Activated gamma-delta T cell (primary cell): Measurements from ENCODE around the gene ABCF2.

Experiments used
- DNase-seq: peaks from one replicate; lab custom pipeline; 2025; lab: John Stamatoyannopoulos, UW

Gene ABCF2

GRCh38 chr7:151195616-151196450 lies 31.2 kb downstream of the ABCF2 start:
- no peak for DNase-seq

GRCh38 chr7:151194188-151194587 lies 32.8 kb downstream of the ABCF2 start:
- no peak for DNase-seq

GRCh38 chr7:151193203-151193978 lies 33.6 kb downstream of the ABCF2 start:
- DNase-seq: no peak

- no peak for DNase-seq
Observed at GRCh38 chr7:151192002-151192539, 34.9 kb downstream of the ABCF2 start.

- DNase-seq: no peak
Observed at GRCh38 chr7:151191544-151191943, 35.5 kb downstream of the ABCF2 start.

GRCh38 chr7:151189038-151189437 lies 38.0 kb downstream of the ABCF2 start:
- DNase-seq: no peak

GRCh38 chr7:151188252-151188542 lies 38.8 kb downstream of the ABCF2 start:
- no peak for DNase-seq

GRCh38 chr7:151187409-151188251 lies 39.4 kb downstream of the ABCF2 start:
- DNase-seq: no peak

GRCh38 chr7:151186640-151187408 lies 40.2 kb downstream of the ABCF2 start, which contains the start of gene ASB10:
Gene ASB10 (minus strand): TSS chr7:151187250. CDS start chr7:151187130, 120 bp downstream.
- DNase-seq: no peak

- DNase-seq: no peak
Observed at GRCh38 chr7:151185762-151186639, 41.0 kb downstream of the ABCF2 start.

- DNase-seq: no peak
Observed at GRCh38 chr7:151181011-151181431, 46.0 kb downstream of the ABCF2 start.

- no peak for DNase-seq
Observed at GRCh38 chr7:151179946-151180345, 47.1 kb downstream of the ABCF2 start.

GRCh38 chr7:151179287-151179860 lies 47.6 kb downstream of the ABCF2 start:
- DNase-seq: no peak

GRCh38 chr7:151178831-151179230 lies 48.2 kb downstream of the ABCF2 start:
- no peak for DNase-seq

GRCh38 chr7:151178236-151178635 lies 48.8 kb downstream of the ABCF2 start:
- no peak for DNase-seq

- no peak for DNase-seq
Observed at GRCh38 chr7:151177310-151177709, 49.7 kb downstream of the ABCF2 start.

- no peak for DNase-seq
Observed at GRCh38 chr7:151176401-151176800, 50.6 kb downstream of the ABCF2 start.

GRCh38 chr7:151175793-151176311 lies 51.2 kb downstream of the ABCF2 start:
- no peak for DNase-seq

- no peak for DNase-seq
Observed at GRCh38 chr7:151175047-151175792, 51.8 kb downstream of the ABCF2 start.
